IMR-90 (cell line): Measurements from ENCODE around the gene ANKRD7.

ENCODE experiments used
- BHLHE40 ChIP-seq: fragments of 150-350 bp; IDR thresholded peaks from 2 replicates; pipeline ENCODE4 v1.6.1; 2016; ENCODE audit warnings: mild to moderate bottlenecking, low read depth, low read length
- CEBPB ChIP-seq: IDR thresholded peaks from 2 replicates; pipeline ENCODE4 v1.6.1; 2012; ENCODE audit warnings: low read depth, low read length, improper control_type of control experiment
- CHD1 ChIP-seq: IDR thresholded peaks from 2 replicates; pipeline ENCODE4 v1.6.1; 2012; ENCODE audit warnings: low read depth, low read length, improper control_type of control experiment
- CTCF ChIP-seq: conservative IDR thresholded peaks from 2 replicates; pipeline ENCODE4 v1.5.1; 2012; ENCODE audit warnings: mild to moderate bottlenecking, low read depth, low read length, improper control_type of control experiment
- ELK1 ChIP-seq: fragments of 150-350 bp; IDR thresholded peaks from 2 replicates; pipeline ENCODE4 v1.6.1; 2016; ENCODE audit warnings: low read depth, mild to moderate bottlenecking, low read length, moderate library complexity, borderline replicate concordance
- MAFK ChIP-seq: IDR thresholded peaks from 2 replicates; pipeline ENCODE4 v1.6.1; 2012; ENCODE audit warnings: low read depth, low read length, improper control_type of control experiment
- MAZ ChIP-seq: IDR thresholded peaks from 2 replicates; pipeline ENCODE4 v1.6.1; 2012; ENCODE audit warnings: low read depth, mild to moderate bottlenecking, low read length, improper control_type of control experiment, moderate library complexity, borderline replicate concordance
- NFE2L2 ChIP-seq: fragments of 150-350 bp; IDR thresholded peaks from 2 replicates; pipeline ENCODE4 v1.6.1; 2016; ENCODE audit warnings: low read depth, mild to moderate bottlenecking, low read length
- POLR2A ChIP-seq: IDR thresholded peaks from 2 replicates; pipeline ENCODE4 v1.6.1; 2012; ENCODE audit warnings: mild to moderate bottlenecking, low read depth, low read length
- RAD21 ChIP-seq: IDR thresholded peaks from 2 replicates; pipeline ENCODE4 v1.6.1; 2012; ENCODE audit warnings: low read length, improper control_type of control experiment
- RCOR1 ChIP-seq: IDR thresholded peaks from 2 replicates; pipeline ENCODE4 v1.6.1; 2012; ENCODE audit warnings: mild to moderate bottlenecking, low read length, improper control_type of control experiment; ENCODE audit not compliant: insufficient replicate concordance
- RFX5 ChIP-seq: IDR thresholded peaks from 2 replicates; pipeline ENCODE4 v1.8.0; 2012; ENCODE audit warnings: low read depth, mild to moderate bottlenecking, low read length, moderate library complexity
- SMC3 ChIP-seq: fragments of 150-350 bp; IDR thresholded peaks from 2 replicates; pipeline ENCODE4 v1.6.1; 2016; ENCODE audit warnings: low read depth, mild to moderate bottlenecking, antibody characterized with exemption, low read length, moderate library complexity

- TF ChIP-seq CTCF (no peak), ELK1 (no peak), RAD21 (no peak), RCOR1 (no peak), POLR2A (no peak), RFX5 (no peak), MAFK (no peak), SMC3 (no peak), CEBPB (no peak), MAZ (no peak), CHD1 (no peak), NFE2L2 (no peak), BHLHE40 (no peak)
These were observed 5.9 kb upstream of the ANKRD7 start for GRCh38 chr7:118218413-118219156.
